ENCODE measurements around the gene FOXP1. TPM values are rescaled to one million over a fixed set of nuclear protein-coding genes. Genes with fewer than 3 reads are reported as not detected.

FOXP1 gene
- total RNA-seq, 1 donor from 2014 or later, result 26.1 TPM

- TF ChIP-seq, protein P1, sequence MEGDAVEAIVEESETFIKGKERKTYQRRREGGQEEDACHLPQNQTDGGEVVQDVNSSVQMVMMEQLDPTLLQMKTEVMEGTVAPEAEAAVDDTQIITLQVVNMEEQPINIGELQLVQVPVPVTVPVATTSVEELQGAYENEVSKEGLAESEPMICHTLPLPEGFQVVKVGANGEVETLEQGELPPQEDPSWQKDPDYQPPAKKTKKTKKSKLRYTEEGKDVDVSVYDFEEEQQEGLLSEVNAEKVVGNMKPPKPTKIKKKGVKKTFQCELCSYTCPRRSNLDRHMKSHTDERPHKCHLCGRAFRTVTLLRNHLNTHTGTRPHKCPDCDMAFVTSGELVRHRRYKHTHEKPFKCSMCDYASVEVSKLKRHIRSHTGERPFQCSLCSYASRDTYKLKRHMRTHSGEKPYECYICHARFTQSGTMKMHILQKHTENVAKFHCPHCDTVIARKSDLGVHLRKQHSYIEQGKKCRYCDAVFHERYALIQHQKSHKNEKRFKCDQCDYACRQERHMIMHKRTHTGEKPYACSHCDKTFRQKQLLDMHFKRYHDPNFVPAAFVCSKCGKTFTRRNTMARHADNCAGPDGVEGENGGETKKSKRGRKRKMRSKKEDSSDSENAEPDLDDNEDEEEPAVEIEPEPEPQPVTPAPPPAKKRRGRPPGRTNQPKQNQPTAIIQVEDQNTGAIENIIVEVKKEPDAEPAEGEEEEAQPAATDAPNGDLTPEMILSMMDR (conservative IDR thresholded peaks at IDR 0.05; ENCODE audit: low read depth, low read length), result no peak
- DNase-seq (ENCODE audit: low read depth), result peak; percentile 73
- H3K4me3 ChIP-seq (ENCODE audit: low read depth, low read length), result no peak overlapping the region
Observed at GRCh38 chr3:71341721-71342120, 241.8 kb downstream of the FOXP1 start.

GRCh38 chr3:71339049-71339448 is 244.5 kb downstream of the FOXP1 start:
- H3K4me3 ChIP-seq (ENCODE audit: low read depth, low read length), result no peak overlapping the region
- DNase-seq (ENCODE audit: low read depth), result no peak
- TF ChIP-seq, protein P1 (conservative IDR thresholded peaks at IDR 0.05; ENCODE audit: low read depth, low read length), result no peak

- no peak for DNase-seq (ENCODE audit: low read depth)
- TF ChIP-seq, protein P1 (conservative IDR thresholded peaks at IDR 0.05; ENCODE audit: low read depth, low read length), result no peak
- H3K4me3 ChIP-seq (ENCODE audit: low read depth, low read length), result no peak overlapping the region
Observed at GRCh38 chr3:71332813-71333212, 250.7 kb downstream of the FOXP1 start.

DNA sequence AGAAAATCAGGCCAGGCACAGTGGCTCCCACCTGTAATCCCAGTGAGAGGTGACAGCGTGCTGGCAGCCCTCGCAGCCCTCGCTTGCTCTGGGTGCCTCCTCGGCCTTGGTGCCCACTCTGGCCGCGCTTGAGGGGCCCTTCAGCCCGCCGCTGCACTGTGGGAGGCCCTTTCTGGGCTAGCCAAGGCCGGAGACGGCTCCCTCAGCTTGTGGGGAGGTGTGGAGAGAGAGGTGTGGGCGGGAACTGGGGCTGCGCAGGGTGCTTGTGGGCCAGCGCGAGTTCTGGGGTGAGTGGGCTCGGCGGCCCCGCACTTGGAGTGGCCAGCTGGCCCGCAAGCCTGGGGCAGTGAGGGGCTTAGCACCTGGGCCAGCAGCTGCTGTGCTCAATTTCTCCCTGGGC is 252.6 kb downstream of the FOXP1 start:
- TF ChIP-seq, protein P1 (conservative IDR thresholded peaks at IDR 0.05; ENCODE audit: low read depth, low read length), result no peak
- DNase-seq (ENCODE audit: low read depth), result no peak
- no peak overlapping the region for H3K4me3 ChIP-seq (ENCODE audit: low read depth, low read length)

DNA sequence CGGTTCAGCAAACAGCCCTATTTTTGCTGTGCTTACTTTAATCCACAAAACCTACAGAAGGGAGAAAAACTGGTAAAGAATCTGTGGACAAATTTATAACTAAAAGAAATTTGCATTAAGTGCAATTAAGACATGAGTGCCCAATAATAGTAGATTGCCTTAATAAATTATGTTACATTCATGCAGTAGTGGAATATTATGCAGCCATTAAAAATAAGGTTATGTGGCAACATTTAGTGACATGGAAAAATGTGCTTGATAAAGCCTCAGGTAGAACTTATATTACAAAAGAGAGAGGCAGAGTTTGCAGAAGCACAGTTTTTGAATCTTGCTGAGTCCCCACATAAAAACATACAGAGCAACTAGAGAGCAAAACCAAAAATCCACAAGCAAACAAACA is 253.0 kb downstream of the FOXP1 start:
- H3K4me3 ChIP-seq (ENCODE audit: low read depth, low read length), result no peak overlapping the region
- TF ChIP-seq, protein P1 (conservative IDR thresholded peaks at IDR 0.05; ENCODE audit: low read depth, low read length), result no peak
- DNase-seq (ENCODE audit: low read depth), result no peak

- no peak overlapping the region for H3K4me3 ChIP-seq (ENCODE audit: low read depth, low read length)
- no peak for DNase-seq (ENCODE audit: low read depth)
- TF ChIP-seq, protein P1 (conservative IDR thresholded peaks at IDR 0.05; ENCODE audit: low read depth, low read length), result no peak
Observed at GRCh38 chr3:71329817-71330216, 253.7 kb downstream of the FOXP1 start.

DNA sequence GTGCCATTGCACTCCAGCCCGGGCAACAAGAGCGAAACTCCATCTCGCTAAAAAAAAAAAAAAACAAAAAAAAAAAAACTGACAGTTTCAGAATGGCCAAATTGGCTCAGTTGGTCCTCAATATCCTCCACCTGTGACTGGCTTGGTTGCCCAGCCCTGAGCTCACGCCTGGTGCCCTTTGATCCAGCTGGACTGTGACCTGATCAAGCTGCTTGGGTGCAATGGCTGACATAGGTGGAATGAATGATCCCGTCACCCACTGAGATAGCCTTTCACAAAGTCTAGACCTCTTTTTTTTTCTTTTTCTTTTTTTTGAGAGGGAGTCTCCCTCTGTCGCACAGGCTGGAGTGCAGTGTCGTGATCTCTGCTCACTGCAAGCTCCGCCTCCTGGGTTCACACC is 254.6 kb downstream of the FOXP1 start:
- H3K4me3 ChIP-seq (ENCODE audit: low read depth, low read length), result no peak overlapping the region
- TF ChIP-seq, protein P1 (conservative IDR thresholded peaks at IDR 0.05; ENCODE audit: low read depth, low read length), result no peak
- no peak for DNase-seq (ENCODE audit: low read depth)
